HL-60 (cell line): Measurements from ENCODE around the gene MOB3C.

ENCODE experiments used
- POLR2AphosphoS5 ChIP-seq: IDR thresholded peaks from 2 replicates; pipeline ENCODE4 v1.6.1; 2012; ENCODE audit warnings: low read depth
- SPI1 ChIP-seq: IDR thresholded peaks from 2 replicates; pipeline ENCODE4 v1.6.1; 2012; ENCODE audit warnings: low read depth, mild to moderate bottlenecking, borderline replicate concordance
- TF ChIP-seq, protein P1 (sequence below): IDR thresholded peaks from one replicate; pipeline ENCODE4 v1.5.1; 2011; ENCODE audit warnings: low read length, control low read depth, inconsistent platforms; ENCODE audit not compliant: insufficient read depth

- TF ChIP-seq, protein P1, sequence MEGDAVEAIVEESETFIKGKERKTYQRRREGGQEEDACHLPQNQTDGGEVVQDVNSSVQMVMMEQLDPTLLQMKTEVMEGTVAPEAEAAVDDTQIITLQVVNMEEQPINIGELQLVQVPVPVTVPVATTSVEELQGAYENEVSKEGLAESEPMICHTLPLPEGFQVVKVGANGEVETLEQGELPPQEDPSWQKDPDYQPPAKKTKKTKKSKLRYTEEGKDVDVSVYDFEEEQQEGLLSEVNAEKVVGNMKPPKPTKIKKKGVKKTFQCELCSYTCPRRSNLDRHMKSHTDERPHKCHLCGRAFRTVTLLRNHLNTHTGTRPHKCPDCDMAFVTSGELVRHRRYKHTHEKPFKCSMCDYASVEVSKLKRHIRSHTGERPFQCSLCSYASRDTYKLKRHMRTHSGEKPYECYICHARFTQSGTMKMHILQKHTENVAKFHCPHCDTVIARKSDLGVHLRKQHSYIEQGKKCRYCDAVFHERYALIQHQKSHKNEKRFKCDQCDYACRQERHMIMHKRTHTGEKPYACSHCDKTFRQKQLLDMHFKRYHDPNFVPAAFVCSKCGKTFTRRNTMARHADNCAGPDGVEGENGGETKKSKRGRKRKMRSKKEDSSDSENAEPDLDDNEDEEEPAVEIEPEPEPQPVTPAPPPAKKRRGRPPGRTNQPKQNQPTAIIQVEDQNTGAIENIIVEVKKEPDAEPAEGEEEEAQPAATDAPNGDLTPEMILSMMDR, result no peak
- TF ChIP-seq POLR2AphosphoS5 (no peak), SPI1 (no peak)
Observed at GRCh38 chr1:46647611-46648010, 31.0 kb upstream of the MOB3C start.
